Trophoblast cell (in vitro differentiated cells and primary cell): ENCODE data around the gene DISP2.

Source experiments
- DNase-seq, 2 donors: peaks; one replicate each; pipeline ENCODE4 v3.0.0-alpha.2; 2016
- H2AFZ ChIP-seq: 2 replicates; pipeline ENCODE4 v1.6.1; 2013; ENCODE audit warnings: low read length, moderate library complexity, mild to moderate bottlenecking; ENCODE audit not compliant: insufficient read depth, poor library complexity
- H2AK5ac ChIP-seq: 2 replicates; pipeline ENCODE4 v1.6.1; 2013; ENCODE audit warnings: mild to moderate bottlenecking, low read length
- H2BK120ac ChIP-seq: 2 replicates; pipeline ENCODE4 v1.6.1; 2013; ENCODE audit warnings: low read length, mild to moderate bottlenecking, moderate library complexity; ENCODE audit not compliant: insufficient read depth, poor library complexity
- H2BK12ac ChIP-seq: 2 replicates; pipeline ENCODE4 v1.6.1; 2013; ENCODE audit warnings: mild to moderate bottlenecking, low read length, moderate library complexity
- H2BK5ac ChIP-seq: 2 replicates; pipeline ENCODE4 v1.6.1; 2013; ENCODE audit warnings: low read length, low read depth, moderate library complexity, mild to moderate bottlenecking; ENCODE audit not compliant: poor library complexity
- H3K14ac ChIP-seq: 2 replicates; pipeline ENCODE4 v1.6.1; 2013; ENCODE audit warnings: mild to moderate bottlenecking, low read length
- H3K18ac ChIP-seq: 2 replicates; pipeline ENCODE4 v1.6.1; 2013; ENCODE audit warnings: mild to moderate bottlenecking, low read length
- H3K23ac ChIP-seq: 2 replicates; pipeline ENCODE4 v1.6.1; 2013; ENCODE audit warnings: low read length
- H3K27ac ChIP-seq: 2 replicates; pipeline ENCODE4 v1.5.1; 2013; ENCODE audit warnings: low read depth, mild to moderate bottlenecking, inconsistent platforms, low read length, moderate library complexity
- H3K27me3 ChIP-seq: 2 replicates; pipeline ENCODE4 v1.6.1; 2013; ENCODE audit warnings: inconsistent platforms, mild to moderate bottlenecking, low read length, moderate library complexity; ENCODE audit not compliant: insufficient read depth
- H3K36me3 ChIP-seq, 2 experiments: 1 replicate in 1 of 2; 2 replicates in 1 of 2; pipeline ENCODE4 v1.6.1; 2013; ENCODE audit warnings: low read length in 2 of 2, mild to moderate bottlenecking in 2 of 2, moderate library complexity in 1 of 2; ENCODE audit not compliant: insufficient read depth in 2 of 2, control insufficient read depth in 1 of 2
- H3K4ac ChIP-seq: 2 replicates; pipeline ENCODE4 v1.6.1; 2013; ENCODE audit warnings: low read depth, mild to moderate bottlenecking, low read length, moderate library complexity
- H3K4me1 ChIP-seq, 2 experiments: 1 replicate in 1 of 2; 2 replicates in 1 of 2; pipeline ENCODE4 v1.6.1; 2013; ENCODE audit warnings: low read length in 2 of 2, mild to moderate bottlenecking in 2 of 2, moderate library complexity in 1 of 2; ENCODE audit not compliant: insufficient read depth in 2 of 2, control insufficient read depth in 1 of 2
- H3K4me2 ChIP-seq: 2 replicates; pipeline ENCODE4 v1.6.1; 2013; ENCODE audit warnings: inconsistent platforms, mild to moderate bottlenecking, low read length, moderate library complexity
- H3K4me3 ChIP-seq: 2 replicates; pipeline ENCODE4 v1.5.1; 2013; ENCODE audit warnings: mild to moderate bottlenecking, low read depth, low read length, inconsistent platforms
- H3K79me1 ChIP-seq: one replicate; pipeline ENCODE4 v1.6.1; 2013; ENCODE audit warnings: low read length
- H3K79me2 ChIP-seq: 2 replicates; pipeline ENCODE4 v1.6.1; 2013; ENCODE audit warnings: low read length, mild to moderate bottlenecking; ENCODE audit not compliant: control insufficient read depth, insufficient read depth, poor library complexity
- H3K9ac ChIP-seq: 2 replicates; pipeline ENCODE4 v1.6.1; 2013; ENCODE audit warnings: mild to moderate bottlenecking, low read length
- H3K9me3 ChIP-seq: 2 replicates; pipeline ENCODE4 v1.6.1; 2013; ENCODE audit warnings: low read depth, mild to moderate bottlenecking, control low read depth, inconsistent platforms, low read length; ENCODE audit not compliant: insufficient read depth
- H4K12ac ChIP-seq: 2 replicates; pipeline ENCODE4 v1.6.1; 2013; ENCODE audit warnings: low read depth, mild to moderate bottlenecking, low read length, moderate library complexity
- H4K8ac ChIP-seq: 2 replicates; pipeline ENCODE4 v1.6.1; 2013; ENCODE audit warnings: low read depth, mild to moderate bottlenecking, low read length, moderate library complexity
- H4K91ac ChIP-seq: one replicate; pipeline ENCODE4 v1.6.1; 2013; ENCODE audit warnings: low read depth, mild to moderate bottlenecking, low read length, moderate library complexity
- WGBS: extraction: QIAGEN DNeasy Blood & Tissue Kit; methylation state at CpG from one replicate; pipeline ENCODE4 v1.1.7; 2013; ENCODE audit warnings: missing lambda C conversion rate; ENCODE audit not compliant: insufficient read length, insufficient coverage; ENCODE audit errors: extremely low coverage; 5-methylcytosine and 5-hydroxymethylcytosine counted together

The DISP2 gene

GRCh38 chr15:40397688-40398412 is 39.8 kb downstream of the DISP2 start:
- no peak for DNase-seq
- Histone ChIP-seq H3K14ac (no peak overlapping the region), H3K27ac (no peak overlapping the region), H2BK120ac (no peak overlapping the region), H2BK12ac (no peak overlapping the region), H2BK5ac (no peak overlapping the region), H3K9ac (no peak overlapping the region), H3K36me3 (peaks cover 7 to 10% of the 10 kb centered on the region in 2 experiments), H4K12ac (no peak overlapping the region), H4K91ac (no peak overlapping the region), H3K18ac (no peak overlapping the region), H2AFZ (no peak overlapping the region), H3K27me3 (no peaks in the 10 kb centered on the region), H3K79me1 (no peaks in the 10 kb centered on the region), H4K8ac (no peak overlapping the region), H3K4ac (no peak overlapping the region), H3K4me3 (no peak overlapping the region), H3K4me2 (no peak overlapping the region), H3K23ac (no peak overlapping the region), H2AK5ac (no peak overlapping the region), H3K9me3 (no peaks in the 10 kb centered on the region), H3K4me1 (no peaks in the 10 kb centered on the region), H3K79me2 (no peaks in the 10 kb centered on the region)
- WGBS = no CpG with 5 or more reads among the region's 8 CpGs

- Histone ChIP-seq H2AFZ (no peak overlapping the region), H3K9me3 (no peaks in the 10 kb centered on the region), H3K9ac (no peak overlapping the region), H3K14ac (no peak overlapping the region), H3K4me1 (no peaks in the 10 kb centered on the region), H3K36me3 (peaks cover 7 to 10% of the 10 kb centered on the region in 2 experiments), H3K4me3 (no peak overlapping the region), H2BK5ac (no peak overlapping the region), H3K23ac (no peak overlapping the region), H2BK12ac (no peak overlapping the region), H3K79me1 (no peaks in the 10 kb centered on the region), H3K18ac (no peak overlapping the region), H2BK120ac (no peak overlapping the region), H4K12ac (no peak overlapping the region), H3K4ac (no peak overlapping the region), H3K4me2 (no peak overlapping the region), H3K27ac (no peak overlapping the region), H4K91ac (no peak overlapping the region), H4K8ac (no peak overlapping the region), H3K79me2 (no peaks in the 10 kb centered on the region), H2AK5ac (no peak overlapping the region), H3K27me3 (no peaks in the 10 kb centered on the region)
- no CpG with 5 or more reads among the region's 4 CpGs for WGBS
- DNase-seq = no peak
Measured at GRCh38 chr15:40398413-40398873, 40.4 kb downstream of the DISP2 start.

GRCh38 chr15:40399370-40399769 is 41.4 kb downstream of the DISP2 start:
- Histone ChIP-seq H3K36me3 (peaks cover 2 to 6% of the 10 kb centered on the region in 2 experiments), H3K9me3 (no peaks in the 10 kb centered on the region), H3K4me1 (no peaks in the 10 kb centered on the region), H3K9ac (no peak overlapping the region), H3K4me3 (no peak overlapping the region), H3K4ac (no peak overlapping the region), H2BK12ac (no peak overlapping the region), H3K18ac (no peak overlapping the region), H3K14ac (no peak overlapping the region), H4K12ac (no peak overlapping the region), H2BK5ac (no peak overlapping the region), H3K4me2 (no peak overlapping the region), H3K27ac (no peak overlapping the region), H4K8ac (no peak overlapping the region), H4K91ac (no peak overlapping the region), H2AFZ (no peak overlapping the region), H3K27me3 (no peaks in the 10 kb centered on the region), H3K23ac (no peak overlapping the region), H2AK5ac (no peak overlapping the region), H3K79me1 (no peaks in the 10 kb centered on the region), H3K79me2 (no peaks in the 10 kb centered on the region), H2BK120ac (no peak overlapping the region)
- DNase-seq = no peak
- WGBS = no CpG with 5 or more reads among the region's 7 CpGs

DNA sequence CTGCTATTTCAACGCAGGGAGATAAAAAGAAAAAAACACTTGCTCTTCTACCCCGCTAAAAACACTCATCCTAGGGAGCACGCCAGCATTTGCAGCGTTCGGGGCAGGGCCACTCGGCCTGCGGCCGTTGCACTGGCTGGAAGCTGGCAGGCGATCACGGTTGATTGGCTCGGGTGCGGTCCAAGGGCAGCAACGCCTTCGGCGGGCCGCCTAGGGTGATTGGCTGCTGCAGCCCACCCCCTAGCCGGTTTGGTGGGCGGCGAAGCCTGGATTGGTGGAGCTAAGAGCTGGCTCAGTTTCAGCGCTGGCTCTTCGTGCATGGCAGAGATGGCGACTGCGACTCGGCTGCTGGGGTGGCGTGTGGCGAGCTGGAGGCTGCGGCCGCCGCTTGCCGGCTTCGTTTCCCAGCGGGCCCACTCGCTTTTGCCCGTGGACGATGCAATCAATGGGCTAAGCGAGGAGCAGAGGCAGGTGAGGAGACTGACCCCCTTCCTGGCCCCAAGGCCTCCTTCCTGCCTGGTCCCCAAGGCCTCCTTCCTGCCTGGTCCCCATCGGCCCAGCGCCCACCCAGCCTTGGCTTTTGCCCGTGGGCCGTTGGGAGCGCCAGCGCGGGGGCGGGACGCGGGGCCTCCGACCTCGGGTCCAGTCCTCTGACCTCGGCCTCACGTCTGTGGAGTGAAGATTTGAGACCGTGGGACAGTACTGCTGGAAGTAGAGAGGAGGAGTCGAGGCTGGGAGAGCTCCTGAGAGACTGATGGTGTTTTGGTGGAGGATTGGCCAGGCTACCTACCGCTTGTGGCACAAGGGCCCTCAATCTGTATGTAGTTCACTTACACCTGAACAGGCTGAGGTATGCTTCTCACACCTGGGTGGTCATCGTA is 47.7 kb downstream of the DISP2 start, which contains the start of gene IVD:
TSS of gene IVD (plus strand) at position 295 of the 881 bp plus-strand sequence. CDS start at position 328, 33 bp downstream.
- H2BK120ac ChIP-seq = peak within 1 kb of the TSS; percentile 20
- WGBS = no CpG with 5 or more reads among the region's 54 CpGs
- peak within 1 kb of the TSS; percentile 86 for H3K9ac ChIP-seq
- no peaks in the 10 kb centered on the region for H3K27me3 ChIP-seq
- peaks cover 6 to 14% of the 10 kb centered on the region in 2 experiments for H3K36me3 ChIP-seq
- H3K79me1 ChIP-seq = peaks cover 3% of the 10 kb centered on the region
- H2BK5ac ChIP-seq = no peak within 1 kb of the TSS
- no peak within 1 kb of the TSS for H3K23ac ChIP-seq
- H3K4me1 ChIP-seq = peaks cover 0 to 4% of the 10 kb centered on the region in 2 experiments
- H3K4me3 ChIP-seq = peak within 1 kb of the TSS; percentile 89
- DNase-seq = peak; percentile 72 to 77
- H3K4ac ChIP-seq = peak within 1 kb of the TSS; percentile 37
- H4K12ac ChIP-seq = peak within 1 kb of the TSS; percentile 64
- peak within 1 kb of the TSS; percentile 50 for H4K91ac ChIP-seq
- H4K8ac ChIP-seq = peak within 1 kb of the TSS; percentile 89
- H3K79me2 ChIP-seq = peaks cover 3% of the 10 kb centered on the region
- H3K9me3 ChIP-seq = no peaks in the 10 kb centered on the region
- peak within 1 kb of the TSS; percentile 70 for H3K14ac ChIP-seq
- peak within 1 kb of the TSS; percentile 84 for H3K4me2 ChIP-seq
- H2BK12ac ChIP-seq = no peak within 1 kb of the TSS
- H2AK5ac ChIP-seq = peak within 1 kb of the TSS; percentile 25
- H3K27ac ChIP-seq = no peak within 1 kb of the TSS
- peak within 1 kb of the TSS; percentile 51 for H3K18ac ChIP-seq
- peak within 1 kb of the TSS; percentile 30 for H2AFZ ChIP-seq
